Lung (tissue), 12 donors: Measurements from ENCODE around the gene DOCK3. TPM values are rescaled to one million over a fixed set of nuclear protein-coding genes. Genes with fewer than 3 reads are reported as not detected.

Experiments
- ATAC-seq: fragments of 200-7000 bp; cut with Tn5 transposase; one replicate; pipeline ENCODE4 v1.9.1; 2020; ENCODE audit warnings: moderate number of reproducible peaks; ENCODE audit not compliant: insufficient read depth, low FRiP score
- DNase-seq, 3 donors: peaks; one replicate each; pipeline ENCODE4 v3.0.0-alpha.2; 2013 to 2017
- H3K27ac ChIP-seq, 2 donors: one replicate each; pipeline ENCODE4 v1.5.1; 2013; ENCODE audit warnings: mild to moderate bottlenecking in 2 of 2, moderate library complexity in 2 of 2, control low read depth in 1 of 2, inconsistent platforms in 1 of 2, low read depth in 1 of 2, low read length in 1 of 2
- H3K27me3 ChIP-seq, 3 donors: one replicate each; pipeline ENCODE4 v1.5.1; 2013; ENCODE audit warnings: low read length in 2 of 3; ENCODE audit not compliant: control insufficient read depth in 3 of 3, insufficient read depth in 3 of 3
- H3K36me3 ChIP-seq, 4 donors: one replicate each; pipeline ENCODE4 v1.5.1; 2013; ENCODE audit warnings: low read length in 4 of 4, mild to moderate bottlenecking in 1 of 4, moderate library complexity in 1 of 4; ENCODE audit not compliant: control insufficient read depth in 4 of 4, insufficient read depth in 4 of 4
- H3K4me1 ChIP-seq, 5 donors: one replicate each; pipeline ENCODE4 v1.5.1; 2013; ENCODE audit warnings: low read length in 5 of 5, mild to moderate bottlenecking in 2 of 5, moderate library complexity in 1 of 5; ENCODE audit not compliant: control insufficient read depth in 5 of 5, insufficient read depth in 5 of 5
- H3K4me3 ChIP-seq: one replicate; pipeline ENCODE4 v1.5.1; 2013; ENCODE audit warnings: mild to moderate bottlenecking, control low read depth, moderate library complexity
- H3K9ac ChIP-seq, 2 donors: one replicate each; pipeline ENCODE4 v1.5.1; 2013; ENCODE audit warnings: low read length in 2 of 2, control low read depth in 1 of 2; ENCODE audit not compliant: insufficient read depth in 1 of 2
- H3K9me3 ChIP-seq, 4 donors: one replicate each; pipeline ENCODE4 v1.5.1; 2013; ENCODE audit warnings: low read length in 3 of 4, mild to moderate bottlenecking in 1 of 4, moderate library complexity in 1 of 4; ENCODE audit not compliant: control insufficient read depth in 4 of 4, insufficient read depth in 3 of 4
- WGBS, 2 donors: extraction: QIAGEN DNeasy Blood & Tissue Kit; methylation state at CpG; one replicate each; pipeline ENCODE4 v1.1.7; 2013; 5-methylcytosine and 5-hydroxymethylcytosine counted together
- polyA plus RNA-seq, 2 donors: library from polyadenylated mRNA; stranded (reverse); fragments of 200-250 nt; gene quantifications; one replicate each; pipeline ENCODE4 v1.2.1, GENCODE V29; 2013
- total RNA-seq, 2 donors: library from RNA; depleted of rRNA in 1 of 2; stranded (reverse); fragments of >200 nt in 1 of 2; gene quantifications; one replicate each; pipeline ENCODE4 v1.2.1, GENCODE V29; 2014 to 2021
- TF ChIP-seq, protein P1 (sequence below): IDR thresholded peaks from 2 replicates; pipeline ENCODE4 v1.5.1; 2012; ENCODE audit warnings: mild to moderate bottlenecking; ENCODE audit errors: control extremely low read depth, extremely low read depth
- donor health status: control.
- donor health status: control.
- donor health status: Bipolar disorder and iron deficiency.
- donor health status: healthy.
- donor health status: DM: yes; HTN: yes; CAD: no.

DOCK3 gene
- total and polyA plus RNA-seq, 4 donors: 0.06 to 1.4 (median 0.34) TPM

DNA sequence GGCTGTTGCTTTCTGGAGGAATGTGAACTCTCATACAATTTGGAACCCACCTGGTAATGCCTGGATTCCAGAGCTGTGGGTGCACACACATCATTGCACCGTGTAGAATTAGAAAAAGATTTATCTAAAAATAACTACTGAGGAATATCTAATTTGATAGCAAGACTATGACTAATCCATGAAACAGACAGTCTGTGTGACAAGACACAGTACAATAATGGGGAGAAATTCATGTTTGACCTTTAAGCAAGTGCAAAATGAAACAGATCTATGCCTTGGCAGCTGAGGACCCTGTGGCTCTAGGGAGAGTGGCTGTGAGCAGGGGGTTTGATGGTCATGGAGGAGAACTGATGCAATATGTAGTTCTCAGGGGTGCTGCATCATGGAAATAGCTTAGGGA lies 7.9 kb upstream of the DOCK3 start:
- Histone ChIP-seq H3K9me3 (no peaks in the 10 kb centered on the region), H3K27ac (no peak overlapping the region), H3K27me3 (peaks cover 0 to 19% (median 15%) of the 10 kb centered on the region in 3 donors), H3K4me3 (no peak overlapping the region), H3K4me1 (no peaks in the 10 kb centered on the region), H3K9ac (no peak overlapping the region), H3K36me3 (no peaks in the 10 kb centered on the region)
- no peak for ATAC-seq
- WGBS, 2 donors: 55 to 66% methylated on average over 1 of the region's 1 CpG
- TF ChIP-seq, protein P1, sequence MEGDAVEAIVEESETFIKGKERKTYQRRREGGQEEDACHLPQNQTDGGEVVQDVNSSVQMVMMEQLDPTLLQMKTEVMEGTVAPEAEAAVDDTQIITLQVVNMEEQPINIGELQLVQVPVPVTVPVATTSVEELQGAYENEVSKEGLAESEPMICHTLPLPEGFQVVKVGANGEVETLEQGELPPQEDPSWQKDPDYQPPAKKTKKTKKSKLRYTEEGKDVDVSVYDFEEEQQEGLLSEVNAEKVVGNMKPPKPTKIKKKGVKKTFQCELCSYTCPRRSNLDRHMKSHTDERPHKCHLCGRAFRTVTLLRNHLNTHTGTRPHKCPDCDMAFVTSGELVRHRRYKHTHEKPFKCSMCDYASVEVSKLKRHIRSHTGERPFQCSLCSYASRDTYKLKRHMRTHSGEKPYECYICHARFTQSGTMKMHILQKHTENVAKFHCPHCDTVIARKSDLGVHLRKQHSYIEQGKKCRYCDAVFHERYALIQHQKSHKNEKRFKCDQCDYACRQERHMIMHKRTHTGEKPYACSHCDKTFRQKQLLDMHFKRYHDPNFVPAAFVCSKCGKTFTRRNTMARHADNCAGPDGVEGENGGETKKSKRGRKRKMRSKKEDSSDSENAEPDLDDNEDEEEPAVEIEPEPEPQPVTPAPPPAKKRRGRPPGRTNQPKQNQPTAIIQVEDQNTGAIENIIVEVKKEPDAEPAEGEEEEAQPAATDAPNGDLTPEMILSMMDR: no peak
- no peak for DNase-seq

DNA sequence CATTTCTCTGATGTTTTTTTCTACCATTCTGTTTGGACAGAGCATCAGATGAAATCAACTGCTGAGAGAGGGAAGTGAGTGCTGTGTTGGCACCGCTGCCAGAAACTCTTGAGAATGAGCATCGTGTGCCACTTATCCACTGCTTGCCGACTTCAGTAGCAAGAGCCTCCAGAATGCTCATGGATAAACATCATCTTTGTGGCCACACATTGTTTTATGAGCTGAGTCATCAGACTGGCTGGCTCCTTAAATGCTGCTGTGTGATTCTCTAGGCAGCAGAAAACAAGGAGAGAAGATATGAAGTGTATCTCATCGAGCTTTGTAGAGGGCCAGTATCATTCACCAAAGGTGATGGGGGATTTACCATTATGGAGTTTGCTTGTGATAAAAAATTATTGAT lies 3.4 kb upstream of the DOCK3 start:
- Histone ChIP-seq H3K36me3 (no peaks in the 10 kb centered on the region), H3K9me3 (no peaks in the 10 kb centered on the region), H3K4me3 (no peak overlapping the region), H3K9ac (no peak overlapping the region), H3K27ac (no peak overlapping the region), H3K27me3 (peaks cover 0 to 55% (median 51%) of the 10 kb centered on the region in 3 donors), H3K4me1 (peaks cover 0 to 4% (median 0%) of the 10 kb centered on the region in 5 donors)
- TF ChIP-seq, protein P1: no peak
- DNase-seq: no peak
- 48 to 68% methylated on average over 4 of the region's 4 CpGs for WGBS, 2 donors
- ATAC-seq: peak; percentile 24

DNA sequence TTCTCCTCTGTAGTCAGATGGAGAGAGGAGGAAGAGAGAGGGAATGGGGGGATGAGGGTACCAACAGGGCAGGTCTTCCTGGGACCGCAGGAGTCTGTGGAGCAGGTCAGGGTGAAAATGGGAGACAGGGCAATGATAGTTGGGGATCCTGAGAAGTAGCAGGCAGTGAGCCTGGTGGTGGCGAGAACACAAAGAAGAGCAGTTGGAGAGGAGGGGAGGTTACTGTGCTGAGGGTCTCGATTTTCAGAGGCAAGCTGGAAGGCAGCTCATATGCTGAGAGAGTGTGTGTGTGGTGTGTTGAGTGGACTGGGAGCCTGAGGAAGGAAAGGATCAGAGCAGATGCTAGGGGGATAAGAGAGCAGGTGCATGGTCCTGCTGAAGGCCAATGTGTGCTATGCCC lies 2.1 kb upstream of the DOCK3 start:
- Histone ChIP-seq H3K36me3 (no peaks in the 10 kb centered on the region), H3K27ac (no peak overlapping the region), H3K4me3 (no peak overlapping the region), H3K4me1 (peaks cover 0 to 4% (median 0%) of the 10 kb centered on the region in 5 donors), H3K9ac (no peak overlapping the region), H3K9me3 (no peaks in the 10 kb centered on the region), H3K27me3 (peaks cover 0 to 68% (median 61%) of the 10 kb centered on the region in 3 donors)
- DNase-seq (no peak), ATAC-seq (no peak)
- TF ChIP-seq, protein P1: no peak
- WGBS, 2 donors: 86 to 90% methylated on average over 3 of the region's 3 CpGs

DNA sequence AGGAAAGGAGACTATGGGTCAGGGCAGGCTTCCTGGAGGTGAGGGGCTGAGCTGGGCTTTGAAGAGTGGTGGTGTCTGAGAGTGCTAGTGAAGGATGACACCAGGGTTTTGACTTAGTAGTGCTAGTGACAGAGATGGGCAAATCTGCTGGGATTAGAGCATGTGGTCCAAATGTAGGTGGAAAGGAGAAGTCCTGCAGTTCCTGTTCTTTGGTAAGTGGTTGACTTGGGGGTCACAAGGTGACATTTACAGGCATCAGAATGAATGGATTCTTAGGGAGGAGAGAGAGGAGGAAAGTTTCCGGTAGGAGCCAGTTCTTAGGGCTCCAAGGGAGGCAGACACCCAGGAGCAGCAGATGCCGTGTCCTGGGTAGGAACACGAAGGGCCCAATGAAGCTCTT lies 796 bp upstream of the DOCK3 start:
- peaks cover 0 to 70% (median 65%) of the 10 kb centered on the region in 3 donors for H3K27me3 ChIP-seq
- ATAC-seq (no peak), DNase-seq (no peak)
- no peaks in the 10 kb centered on the region for H3K36me3 ChIP-seq
- TF ChIP-seq, protein P1: no peak
- H3K4me1 ChIP-seq: peaks cover 0 to 4% (median 0%) of the 10 kb centered on the region in 5 donors
- H3K27ac ChIP-seq: no peak overlapping the region
- H3K9me3 ChIP-seq: no peaks in the 10 kb centered on the region
- no peak overlapping the region for H3K9ac ChIP-seq
- 38 to 49% methylated on average over 3 of the region's 3 CpGs for WGBS, 2 donors
- H3K4me3 ChIP-seq: no peak overlapping the region
